ENCODE data around the gene HIRA.
"Not testable (repeated sequence)": the region's sequence is repeated elsewhere in the genome, so short reads cannot be mapped to it uniquely, and the experiment has no call there.

Gene HIRA

GRCh38 chr22:19385221-19385906 is 46.2 kb downstream of the HIRA start:
- no peak for FAIRE-seq
- DNase-seq (ENCODE audit: low spot score) = no peak

- FAIRE-seq (no peak), DNase-seq (ENCODE audit: low spot score) (no peak)
Observed at GRCh38 chr22:19383292-19383691, 48.2 kb downstream of the HIRA start.

- FAIRE-seq = no peak
- DNase-seq (ENCODE audit: low spot score) = no peak
Observed at GRCh38 chr22:19382240-19382639, 49.3 kb downstream of the HIRA start.

GRCh38 chr22:19378344-19378674 is 53.2 kb downstream of the HIRA start:
- FAIRE-seq (no peak), DNase-seq (ENCODE audit: low spot score) (no peak)

- DNase-seq (ENCODE audit: low spot score) (no peak), FAIRE-seq (peak; percentile 42)
Observed at GRCh38 chr22:19377565-19378343, 53.8 kb downstream of the HIRA start.

- FAIRE-seq (no peak), DNase-seq (ENCODE audit: low spot score) (no peak)
Observed at GRCh38 chr22:19376971-19377370, 54.6 kb downstream of the HIRA start.

GRCh38 chr22:19376247-19376646 is 55.3 kb downstream of the HIRA start:
- FAIRE-seq = peak; percentile 92

GRCh38 chr22:19375435-19375834 is 56.1 kb downstream of the HIRA start:
- FAIRE-seq (peak; percentile 52), DNase-seq (ENCODE audit: low spot score) (no peak)

More at GRCh38 chr22:19376247-19376646, 55.3 kb downstream of the HIRA start:
- DNase-seq (ENCODE audit: low spot score) = no peak

- FAIRE-seq (peak; percentile 40), DNase-seq (ENCODE audit: low spot score) (no peak)
Observed at GRCh38 chr22:19374410-19374809, 57.1 kb downstream of the HIRA start.

- FAIRE-seq = peak; percentile 97
- no peak for DNase-seq (ENCODE audit: low spot score)
Observed at GRCh38 chr22:19373450-19373849, 58.1 kb downstream of the HIRA start.

GRCh38 chr22:19371893-19372292 is 59.6 kb downstream of the HIRA start:
- no peak for FAIRE-seq

GRCh38 chr22:19368876-19369275 is 62.7 kb downstream of the HIRA start:
- DNase-seq (ENCODE audit: low spot score) = no peak
- no peak for FAIRE-seq

More at GRCh38 chr22:19371893-19372292, 59.6 kb downstream of the HIRA start:
- no peak for DNase-seq (ENCODE audit: low spot score)

- no peak for DNase-seq (ENCODE audit: low spot score)
- FAIRE-seq = no peak
Observed at GRCh38 chr22:19367763-19368367, 63.7 kb downstream of the HIRA start.

GRCh38 chr22:19363541-19363940 is 68.0 kb downstream of the HIRA start:
- FAIRE-seq; DNase-seq (ENCODE audit: low spot score): not testable (repeated sequence)

- DNase-seq (ENCODE audit: low spot score) (no peak), FAIRE-seq (no peak)
Observed at GRCh38 chr22:19361501-19362103, 69.9 kb downstream of the HIRA start.

GRCh38 chr22:19360862-19361261 is 70.7 kb downstream of the HIRA start:
- no peak for DNase-seq (ENCODE audit: low spot score)
- FAIRE-seq = peak; percentile 9

- no peak for DNase-seq (ENCODE audit: low spot score)
- no peak for FAIRE-seq
Observed at GRCh38 chr22:19360300-19360792, 71.2 kb downstream of the HIRA start.

GRCh38 chr22:19359554-19360299 is 71.8 kb downstream of the HIRA start:
- DNase-seq (ENCODE audit: low spot score) (no peak), FAIRE-seq (no peak)

- FAIRE-seq (peak; percentile 53), DNase-seq (ENCODE audit: low spot score) (peak; percentile 5)
Observed at GRCh38 chr22:19358703-19359553, 72.6 kb downstream of the HIRA start.

GRCh38 chr22:19358195-19358594 is 73.3 kb downstream of the HIRA start:
- FAIRE-seq (no peak), DNase-seq (ENCODE audit: low spot score) (no peak)

Data from urothelium cell line (cell line).